HepG2 (cell line): ENCODE results near the gene MADD. TPM values are rescaled to one million over a fixed set of nuclear protein-coding genes. Genes with fewer than 3 reads are reported as not detected.

Experiments used
- ATAC-seq: fragments of 200-7000 bp; cut with Tn5 transposase; 3 replicates; pipeline ENCODE4 v1.9.1; 2020; ENCODE audit warnings: mild to moderate bottlenecking, moderate library complexity
- BruUV-seq: library from RNA; stranded (reverse); fragments of 400-500 nt; replicated peaks from 2 replicates; lab custom pipeline; 2021; lab: Mats Ljungman, UMichigan
- CTCF ChIA-PET: fragments of 300-600 bp; formaldehyde crosslinking; extraction: SDS; loops from one replicate; lab custom pipeline; 2021; ENCODE audit warnings: low total read pairs, inconsistent platforms, low intra/inter-chr PET ratio; lab: Yijun Ruan, JAX
- POLR2A ChIA-PET: fragments of 350-600 bp; sonication (Branson Sonifier 250); formaldehyde crosslinking; loops from one replicate; lab custom pipeline; 2020; ENCODE audit warnings: antibody characterized with exemption, inconsistent platforms; lab: Yijun Ruan, JAX
- DNase-seq: peaks from one replicate; pipeline ENCODE4 v3.0.0-alpha.2; 2015; ENCODE audit warnings: low spot score
- FAIRE-seq: peaks from 3 replicates; lab custom pipeline; 2011; peaks lifted over from hg19 to GRCh38; lab: Jason Lieb, UNC
- H2AFZ ChIP-seq: one replicate; pipeline ENCODE4 v1.6.1; 2011; ENCODE audit warnings: low read length, inconsistent platforms
- H3K27ac ChIP-seq: fragments of 300-600 bp; 3 replicates; pipeline ENCODE4 v1.8.0; 2011; ENCODE audit warnings: mixed run types, mild to moderate bottlenecking, mixed read lengths, low read length, inconsistent platforms; ENCODE audit not compliant: insufficient read depth; ENCODE audit errors: extremely low read length
- H3K27me3 ChIP-seq, 2 experiments: fragments of 200-600 bp in 1 of 2; 2 replicates in 1 of 2; 3 replicates in 1 of 2; pipeline versions ENCODE4 v1.6.0 to v1.8.0; 2011; ENCODE audit warnings: low read length in 2 of 2, mild to moderate bottlenecking in 2 of 2, moderate library complexity in 2 of 2, inconsistent platforms in 1 of 2; ENCODE audit not compliant: insufficient read depth in 2 of 2, control insufficient read depth in 1 of 2
- H3K36me3 ChIP-seq, 2 experiments: fragments of 200-600 bp in 1 of 2; replicated peaks in 1 of 2; 2 replicates in 1 of 2; 3 replicates in 1 of 2; pipeline versions ENCODE4 v1.5.1 to v1.8.0; 2011; ENCODE audit warnings: low read length in 2 of 2, inconsistent platforms in 1 of 2; ENCODE audit not compliant: insufficient read depth in 2 of 2, control insufficient read depth in 1 of 2
- H3K4me1 ChIP-seq: 2 replicates; pipeline ENCODE4 v1.5.1; 2012; ENCODE audit warnings: low read length, inconsistent platforms; ENCODE audit not compliant: insufficient read depth
- H3K4me2 ChIP-seq: 2 replicates; pipeline ENCODE4 v1.6.0; 2011; ENCODE audit warnings: low read depth, low read length, inconsistent platforms
- H3K4me3 ChIP-seq, 3 experiments: fragments of 200-600 bp in 1 of 3; sonication (generic), shearing (Covaris generic) in 1 of 3; replicated peaks in 1 of 3; 2 replicates each; pipeline ENCODE4 v1.5.1; 2011 to 2016; ENCODE audit warnings: low read length in 3 of 3, inconsistent platforms in 2 of 3, low read depth in 2 of 3, mild to moderate bottlenecking in 2 of 3, control low read depth in 1 of 3, mixed read lengths in 1 of 3; ENCODE audit not compliant: insufficient read depth in 1 of 3
- H3K79me2 ChIP-seq: one replicate; pipeline ENCODE4 v1.6.1; 2011; ENCODE audit warnings: low read length, inconsistent platforms; ENCODE audit not compliant: insufficient read depth
- H3K9ac ChIP-seq: 2 replicates; pipeline ENCODE4 v1.6.0; 2011; ENCODE audit warnings: mild to moderate bottlenecking, low read depth, low read length, inconsistent platforms; ENCODE audit not compliant: insufficient read depth
- H3K9me3 ChIP-seq: 2 replicates; pipeline ENCODE4 v1.5.1; 2012; ENCODE audit warnings: mild to moderate bottlenecking, low read length
- H4K20me1 ChIP-seq: 2 replicates; pipeline ENCODE4 v1.6.0; 2011; ENCODE audit warnings: inconsistent platforms, mild to moderate bottlenecking, low read length, moderate library complexity; ENCODE audit not compliant: insufficient read depth
- CHD2 ChIP-seq: IDR thresholded peaks from 2 replicates; pipeline ENCODE4 v1.6.1; 2011; ENCODE audit warnings: low read depth, low read length, improper control_type of control experiment
- ETS1 ChIP-seq: sonication (generic); formaldehyde crosslinking; IDR thresholded peaks from 2 replicates; pipeline ENCODE4 v1.4.0; 2020; ENCODE audit warnings: missing genetic modification reagents
- FOSL1 ChIP-seq: sonication (generic); formaldehyde crosslinking; IDR thresholded peaks from 2 replicates; pipeline ENCODE4 v1.9.0; 2021; ENCODE audit warnings: missing genetic modification reagents, borderline replicate concordance
- NFIB ChIP-seq: sonication (generic); formaldehyde crosslinking; IDR thresholded peaks from 2 replicates; pipeline ENCODE4 v1.9.0; 2021; ENCODE audit warnings: missing genetic modification reagents, mild to moderate bottlenecking, borderline replicate concordance
- PHF20 ChIP-seq: sonication (generic); formaldehyde crosslinking; IDR thresholded peaks from 2 replicates; pipeline ENCODE4 v1.5.0; 2020; ENCODE audit warnings: mild to moderate bottlenecking, missing genetic modification reagents
- PTBP1 ChIP-seq: fragments of 200-400 bp; formaldehyde crosslinking; IDR thresholded peaks from 2 replicates; pipeline ENCODE4 v1.6.1; 2018; ENCODE audit warnings: low read length, low read depth; ENCODE audit not compliant: poor library complexity, severe bottlenecking
- YEATS2 ChIP-seq: sonication (generic); formaldehyde crosslinking; IDR thresholded peaks from 2 replicates; pipeline ENCODE4 v1.4.0; 2020; ENCODE audit warnings: missing genetic modification reagents, borderline replicate concordance
- ZBTB2 ChIP-seq: sonication (generic); formaldehyde crosslinking; IDR thresholded peaks from 2 replicates; pipeline ENCODE4 v1.8.0; 2022; ENCODE audit warnings: low read depth, missing genetic modification reagents
- ZNF547 ChIP-seq: sonication (generic); formaldehyde crosslinking; IDR thresholded peaks from 2 replicates; pipeline ENCODE4 v1.5.1; 2020; ENCODE audit warnings: mild to moderate bottlenecking, missing genetic modification reagents
- WGBS: methylation state at CpG from one replicate; pipeline ENCODE4 v1.1.6; 2017; ENCODE audit warnings: low lambda C conversion rate; 5-methylcytosine and 5-hydroxymethylcytosine counted together
- in situ Hi-C: cut with HindIII; loops from 2 replicates; pipeline ENCODE4 v1.10.0; 2017; ENCODE audit warnings: low pct_unique_long_range_greater_than_20kb; ENCODE audit not compliant: extremely low pct_ligation_motif_present
- intact Hi-C: fragments of 100-400 bp; cut with micrococcal nuclease; formaldehyde crosslinking; loops from one replicate; pipeline ENCODE4 v1.10.0; 2022; ENCODE audit not compliant: unreplicated experiment
- polyA plus RNA-seq, 8 experiments: library from polyadenylated mRNA; depleted of rRNA in 3 of 8; stranded (reverse) in 7 of 8; unstranded in 1 of 8; fragments of >200 nt; fragmentation: Illumina TruSeq in 4 of 8; extraction: Trizol in 4 of 8; gene quantifications; 2 replicates each; pipeline versions ENCODE4 v1.2.1 to v1.2.3, GENCODE V29; 2011 to 2016; ENCODE audit warnings: low read depth in 4 of 8, missing spikeins in 1 of 8, mixed read lengths in 1 of 8; ENCODE audit not compliant: insufficient read depth in 1 of 8
- total RNA-seq, 5 experiments: library from RNA; depleted of rRNA; stranded (reverse); fragments of >200 nt; fragmentation: Illumina TruSeq; extraction: Trizol; gene quantifications; 2 replicates each; pipeline ENCODE4 v1.2.3, GENCODE V29; 2016; ENCODE audit warnings: low read depth in 1 of 5

Gene MADD
- total and polyA plus RNA-seq, 2 of the 13 experiments (the other 11 are each of a cell fraction or from before 2014, with no cell fraction given), result 18.0 to 29.2 TPM

GRCh38 chr11:47366020-47366490 is 96.1 kb downstream of the MADD start:
- H3K27me3 ChIP-seq, result 0 out of 5 replicates have a peak, but pooled peaks cover 0 to 3% of the 10 kb centered on the region in 2 experiments
- H3K9ac ChIP-seq, result no peak overlapping the region
- FAIRE-seq, result no peak
- no peaks in the 10 kb centered on the region for H3K36me3 ChIP-seq
- H3K4me2 ChIP-seq, result no peak overlapping the region
- 51% methylated on average over 1 of the region's 1 CpG for WGBS
- no peak overlapping the region for H3K27ac ChIP-seq
- no peaks in the 10 kb centered on the region for H4K20me1 ChIP-seq
- POLR2A ChIA-PET, result no interaction called here
- in situ Hi-C loops, result no loop called here
- CTCF ChIA-PET, result no interaction called here
- TF ChIP-seq ZBTB2 (CRISPR knock-in tag), result no peak
- no peak for TF ChIP-seq ZNF547 (CRISPR knock-in tag)
- TF ChIP-seq FOSL1 (CRISPR knock-in tag), result no peak
- no peak for TF ChIP-seq ETS1 (CRISPR knock-in tag)
- TF ChIP-seq PTBP1, result no peak
- no peak for TF ChIP-seq CHD2
- TF ChIP-seq PHF20, result no peak
- TF ChIP-seq NFIB (CRISPR knock-in tag), result no peak
- no peak for TF ChIP-seq YEATS2 (CRISPR knock-in tag)
- H3K79me2 ChIP-seq, result no peaks in the 10 kb centered on the region
- BruUV-seq, result no TSS peak
- DNase-seq, result no peak
- no peak overlapping the region for H2AFZ ChIP-seq
- no peak for ATAC-seq
- H3K9me3 ChIP-seq, result no peaks in the 10 kb centered on the region
- H3K4me1 ChIP-seq, result peaks cover 19% of the 10 kb centered on the region
- intact Hi-C loops, result no loop called here
- H3K4me3 ChIP-seq, result no peak overlapping the region
